ENCODE results near the gene RDH8. TPM values are rescaled to one million over a fixed set of nuclear protein-coding genes. Genes with fewer than 3 reads are reported as not detected.

RDH8 gene
- polyA plus RNA-seq, 1 donor (not counting 4 experiments of a cell fraction or from before 2014, with no cell fraction given), result not detected

DNA sequence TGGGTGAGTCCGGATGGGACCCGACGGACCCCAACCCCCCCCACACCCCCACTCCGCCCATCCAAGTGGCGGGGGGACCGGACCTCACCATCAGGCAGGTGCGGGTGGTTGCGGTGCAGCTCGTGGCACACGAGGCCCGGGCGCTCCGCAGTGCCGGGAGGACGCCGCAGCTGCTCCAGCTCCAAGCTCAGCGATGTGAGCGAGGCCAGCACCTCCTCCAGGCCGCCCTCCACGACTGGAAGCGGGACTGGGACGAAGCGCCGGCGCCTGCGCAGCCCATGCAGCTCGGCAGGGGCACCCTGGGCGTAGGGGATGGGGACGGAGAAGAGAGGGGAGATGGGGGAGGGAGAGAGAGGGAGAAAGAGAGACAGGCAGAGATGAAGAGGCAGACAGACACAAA lies 46.8 kb upstream of the RDH8 start:
- Histone ChIP-seq H3K9ac (ENCODE audit: control insufficient read depth, extremely low read depth, insufficient read depth, low read length) (no peak overlapping the region), H3K4me2 (ENCODE audit: control insufficient read depth, extremely low read depth, insufficient read depth, low read depth, low read length) (no peak overlapping the region), H2AFZ (ENCODE audit: control insufficient read depth, low read length) (no peak overlapping the region), H3K36me3 (ENCODE audit: control insufficient read depth in 2 of 2, extremely low read depth in 1 of 2, insufficient read depth in 2 of 2, low read length in 2 of 2) (no peaks in the 10 kb centered on the region), H3K9me1 (ENCODE audit: control insufficient read depth, extremely low read depth, insufficient read depth, low read length) (no peaks in the 10 kb centered on the region), H3K9me3 (ENCODE audit: control insufficient read depth, low read depth, low read length) (no peaks in the 10 kb centered on the region), H3K4me3 (ENCODE audit: control insufficient read depth in 2 of 3, extremely low read depth in 1 of 3, insufficient read depth in 2 of 3, low read depth in 1 of 3, low read length in 3 of 3) (no peak overlapping the region), H3K27me3 (ENCODE audit: control insufficient read depth, extremely low read depth, insufficient read depth, low read length) (no peaks in the 10 kb centered on the region), H3K4me1 (ENCODE audit: control insufficient read depth, extremely low read depth, insufficient read depth, low read length) (no peaks in the 10 kb centered on the region), H4K20me1 (ENCODE audit: control insufficient read depth, extremely low read depth, insufficient read depth, low read length) (no peaks in the 10 kb centered on the region), H3K27ac (ENCODE audit: control insufficient read depth, insufficient read depth, low read length) (no peak overlapping the region), H3K79me2 (ENCODE audit: control insufficient read depth, insufficient read depth, low read length) (no peaks in the 10 kb centered on the region)
- dilution Hi-C loops (cut with MboI; ENCODE audit: extremely low pct_ligation_motif_present, low sequenced_read_pairs), result no loop called here
- DNase-seq (ENCODE audit: low read depth, low spot score) (no peak), FAIRE-seq (no peak)
- TF ChIP-seq EZH2 (IDR thresholded peaks at IDR 0.05; ENCODE audit: low read length), result no peak
- TF ChIP-seq CTCF (optimal IDR thresholded peaks at IDR 0.05 in 1 of 3, IDR thresholded peaks at IDR 0.05 in 1 of 3, conservative IDR thresholded peaks at IDR 0.05 in 1 of 3; ENCODE audit: extremely low read depth in 1 of 3, insufficient read depth in 2 of 3, low read length in 3 of 3), result no peak

DNA sequence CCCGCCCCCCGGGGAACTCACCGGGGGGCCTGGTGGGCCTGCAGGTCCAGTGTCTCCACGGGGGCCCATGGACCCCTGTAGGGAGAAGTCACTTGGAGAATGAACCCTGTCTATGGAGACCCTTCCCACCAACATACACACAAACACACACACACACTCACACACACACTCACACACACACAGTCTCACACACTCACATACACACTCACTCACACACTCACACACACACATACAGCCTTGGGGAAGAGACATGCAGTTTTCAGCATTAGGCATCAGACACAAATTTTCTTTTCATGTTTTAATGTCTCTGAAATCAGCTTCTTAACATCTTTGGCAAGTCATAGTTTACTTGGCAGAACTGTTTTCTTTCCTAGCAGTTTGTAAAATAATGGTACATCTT lies 46.0 kb upstream of the RDH8 start:
- H3K9me3 ChIP-seq (ENCODE audit: control insufficient read depth, low read depth, low read length), result no peaks in the 10 kb centered on the region
- H4K20me1 ChIP-seq (ENCODE audit: control insufficient read depth, extremely low read depth, insufficient read depth, low read length), result no peaks in the 10 kb centered on the region
- no peak overlapping the region for H3K4me2 ChIP-seq (ENCODE audit: control insufficient read depth, extremely low read depth, insufficient read depth, low read depth, low read length)
- no peak overlapping the region for H3K9ac ChIP-seq (ENCODE audit: control insufficient read depth, extremely low read depth, insufficient read depth, low read length)
- TF ChIP-seq EZH2 (IDR thresholded peaks at IDR 0.05; ENCODE audit: low read length) (no peak), CTCF (optimal IDR thresholded peaks at IDR 0.05 in 1 of 3, IDR thresholded peaks at IDR 0.05 in 1 of 3, conservative IDR thresholded peaks at IDR 0.05 in 1 of 3; ENCODE audit: extremely low read depth in 1 of 3, insufficient read depth in 2 of 3, low read length in 3 of 3) (no peak)
- H3K4me1 ChIP-seq (ENCODE audit: control insufficient read depth, extremely low read depth, insufficient read depth, low read length), result no peaks in the 10 kb centered on the region
- no peaks in the 10 kb centered on the region for H3K36me3 ChIP-seq (ENCODE audit: control insufficient read depth in 2 of 2, extremely low read depth in 1 of 2, insufficient read depth in 2 of 2, low read length in 2 of 2)
- no peaks in the 10 kb centered on the region for H3K27me3 ChIP-seq (ENCODE audit: control insufficient read depth, extremely low read depth, insufficient read depth, low read length)
- no peak overlapping the region for H3K27ac ChIP-seq (ENCODE audit: control insufficient read depth, insufficient read depth, low read length)
- dilution Hi-C loops (cut with MboI; ENCODE audit: extremely low pct_ligation_motif_present, low sequenced_read_pairs), result no loop called here
- H3K9me1 ChIP-seq (ENCODE audit: control insufficient read depth, extremely low read depth, insufficient read depth, low read length), result no peaks in the 10 kb centered on the region
- no peak for FAIRE-seq
- no peak overlapping the region for H3K4me3 ChIP-seq (ENCODE audit: control insufficient read depth in 2 of 3, extremely low read depth in 1 of 3, insufficient read depth in 2 of 3, low read depth in 1 of 3, low read length in 3 of 3)
- no peak overlapping the region for H2AFZ ChIP-seq (ENCODE audit: control insufficient read depth, low read length)
- H3K79me2 ChIP-seq (ENCODE audit: control insufficient read depth, insufficient read depth, low read length), result no peaks in the 10 kb centered on the region
- no peak for DNase-seq (ENCODE audit: low read depth, low spot score)

Data from keratinocyte (primary cell).